ENCODE measurements around the gene STMN1.

The STMN1 gene

DNA sequence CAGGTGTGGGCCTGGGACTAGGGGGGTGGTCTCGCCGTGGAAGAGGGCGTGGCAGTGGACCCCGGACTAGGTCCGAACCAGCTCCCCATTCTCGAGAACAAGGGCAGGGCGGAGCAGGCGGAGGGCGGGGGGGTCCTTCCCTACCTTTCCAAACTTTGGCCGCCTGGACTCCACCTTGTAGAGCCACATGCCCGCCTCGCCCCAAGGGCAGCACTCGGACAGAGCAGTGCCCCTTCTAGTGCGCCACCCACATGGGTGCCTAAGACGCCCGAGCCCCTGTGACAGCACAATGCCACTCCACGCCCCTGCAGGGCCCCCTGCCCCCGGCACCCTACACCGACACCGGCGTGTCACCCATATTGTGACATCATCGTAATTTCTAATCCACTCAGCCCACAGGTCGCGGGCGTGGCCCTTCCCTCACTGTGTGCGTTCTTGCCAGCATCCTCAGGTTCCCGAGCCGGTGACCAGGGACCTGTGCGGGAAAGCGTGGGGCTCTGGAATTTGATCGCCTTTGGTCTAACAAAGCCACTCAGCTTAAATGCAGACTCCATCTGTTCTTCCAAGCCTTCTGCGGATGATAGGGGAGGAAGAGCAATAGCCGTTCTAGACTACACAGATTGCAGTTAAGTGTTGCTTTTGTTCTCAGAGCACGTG lies 553 bp upstream of the STMN1 start:
- peak overlapping the region in 1 of 2 donors; percentile 20 for H3K9ac ChIP-seq (ENCODE audit: low read length in 2 of 2)
- H3K27ac ChIP-seq (ENCODE audit: low read length): no peak overlapping the region
- no peaks in the 10 kb centered on the region for H3K27me3 ChIP-seq (ENCODE audit: control insufficient read depth in 1 of 2, insufficient read depth in 2 of 2, low read length in 2 of 2)
- H3K4me1 ChIP-seq (ENCODE audit: control insufficient read depth, insufficient read depth, low read length): peaks cover 11% of the 10 kb centered on the region
- H3K36me3 ChIP-seq (ENCODE audit: control insufficient read depth in 2 of 2, insufficient read depth in 2 of 2, low read length in 2 of 2): no peaks in the 10 kb centered on the region
- no peaks in the 10 kb centered on the region for H3K9me3 ChIP-seq (ENCODE audit: control insufficient read depth in 2 of 2, low read length in 2 of 2)
- peak overlapping the region; percentile 48 to 64 for H3K4me3 ChIP-seq (ENCODE audit: low read length in 2 of 2)

DNA sequence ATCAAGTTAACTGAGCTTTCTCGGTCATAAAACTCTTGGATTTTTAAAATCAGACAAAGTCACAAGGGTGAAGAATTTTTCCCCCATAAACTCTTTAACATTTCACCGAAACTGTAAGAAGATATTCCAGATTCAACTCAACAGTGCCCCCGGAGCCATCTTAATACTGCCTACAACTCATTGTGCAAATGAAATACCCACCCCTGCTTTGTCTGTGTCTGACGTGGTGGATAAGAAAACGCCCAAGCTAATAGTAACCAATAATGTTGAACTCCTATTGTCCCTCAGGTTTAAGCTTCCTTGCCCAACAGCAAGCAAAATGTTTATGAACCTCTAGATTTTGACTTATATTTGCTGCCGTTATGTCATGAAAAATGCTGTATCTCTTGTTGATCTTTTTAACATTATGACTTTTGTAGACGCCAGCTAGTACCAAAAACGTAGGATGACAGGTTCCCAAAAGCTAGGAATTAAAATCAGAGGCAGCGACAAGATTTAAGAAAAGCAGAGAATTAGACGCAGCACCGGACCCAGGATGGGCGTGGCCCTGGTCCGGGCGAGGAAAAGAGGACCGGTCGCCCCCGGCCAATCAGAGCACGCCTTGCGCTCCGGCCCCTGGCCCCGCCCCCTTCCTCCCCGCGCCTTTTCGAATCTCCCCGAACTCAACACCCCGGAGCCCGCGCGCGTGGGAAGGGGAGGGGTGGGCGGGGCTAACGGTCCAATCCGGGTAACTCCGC lies 1.1 kb downstream of the STMN1 start:
- no peaks in the 10 kb centered on the region for H3K9me3 ChIP-seq (ENCODE audit: control insufficient read depth in 2 of 2, low read length in 2 of 2)
- peaks cover 0 to 9% of the 10 kb centered on the region in 2 donors for H3K36me3 ChIP-seq (ENCODE audit: control insufficient read depth in 2 of 2, insufficient read depth in 2 of 2, low read length in 2 of 2)
- H3K4me3 ChIP-seq (ENCODE audit: low read length in 2 of 2): peak overlapping the region; percentile 64 to 89
- H3K9ac ChIP-seq (ENCODE audit: low read length in 2 of 2): peak overlapping the region; percentile 6 to 36
- peaks cover 11% of the 10 kb centered on the region for H3K4me1 ChIP-seq (ENCODE audit: control insufficient read depth, insufficient read depth, low read length)
- no peaks in the 10 kb centered on the region for H3K27me3 ChIP-seq (ENCODE audit: control insufficient read depth in 1 of 2, insufficient read depth in 2 of 2, low read length in 2 of 2)
- no peak overlapping the region for H3K27ac ChIP-seq (ENCODE audit: low read length)

DNA sequence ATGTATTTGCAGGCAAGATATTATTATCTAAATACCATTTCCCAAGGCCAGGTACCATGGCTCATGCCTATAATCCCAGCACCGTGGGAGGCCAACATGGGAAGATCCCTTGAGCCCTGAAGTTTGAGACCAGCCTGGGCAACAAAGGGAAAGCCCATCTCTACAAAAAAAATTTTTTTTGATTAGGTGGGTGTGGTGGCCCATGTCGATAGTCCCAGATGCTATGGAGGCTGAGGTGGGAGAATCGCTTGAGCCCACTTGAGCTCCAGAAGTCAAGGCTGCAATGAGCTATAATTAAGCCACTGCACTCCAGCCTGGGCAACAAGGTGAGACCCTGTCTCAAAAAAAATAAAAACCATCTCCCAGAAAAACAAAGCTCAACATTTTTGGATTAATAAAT lies 2.2 kb downstream of the STMN1 start:
- no peak overlapping the region for H3K9ac ChIP-seq (ENCODE audit: low read length in 2 of 2)
- peaks cover 0 to 12% of the 10 kb centered on the region in 2 donors for H3K36me3 ChIP-seq (ENCODE audit: control insufficient read depth in 2 of 2, insufficient read depth in 2 of 2, low read length in 2 of 2)
- no peak overlapping the region for H3K27ac ChIP-seq (ENCODE audit: low read length)

DNA sequence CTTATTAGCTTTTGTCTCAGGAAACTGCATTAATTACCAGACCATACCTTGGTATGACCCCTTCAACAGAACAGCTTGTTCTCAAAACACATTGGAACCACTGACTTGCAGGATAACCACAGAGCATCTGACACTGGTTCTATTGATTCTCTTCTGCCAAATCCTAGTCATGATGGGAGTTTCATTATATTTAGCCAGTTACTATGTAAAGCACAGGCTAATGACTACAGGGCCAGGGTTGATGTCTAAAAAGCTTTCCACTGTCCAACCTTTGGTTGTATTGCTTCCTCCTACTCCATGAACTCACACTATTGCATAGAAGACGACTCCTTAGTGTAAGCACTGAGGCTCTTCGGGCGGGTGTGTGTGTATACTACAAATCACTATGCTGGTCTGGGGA lies 3.8 kb downstream of the STMN1 start:
- H3K4me1 ChIP-seq (ENCODE audit: control insufficient read depth, insufficient read depth, low read length): peaks cover 11% of the 10 kb centered on the region
- peaks cover 0 to 13% of the 10 kb centered on the region in 2 donors for H3K36me3 ChIP-seq (ENCODE audit: control insufficient read depth in 2 of 2, insufficient read depth in 2 of 2, low read length in 2 of 2)
- H3K27me3 ChIP-seq (ENCODE audit: control insufficient read depth in 1 of 2, insufficient read depth in 2 of 2, low read length in 2 of 2): no peaks in the 10 kb centered on the region
- no peak overlapping the region for H3K4me3 ChIP-seq (ENCODE audit: low read length in 2 of 2)
- H3K27ac ChIP-seq (ENCODE audit: low read length): no peak overlapping the region
- no peaks in the 10 kb centered on the region for H3K9me3 ChIP-seq (ENCODE audit: control insufficient read depth in 2 of 2, low read length in 2 of 2)
- H3K9ac ChIP-seq (ENCODE audit: low read length in 2 of 2): no peak overlapping the region

More for the DNA sequence above, 2.2 kb downstream of the STMN1 start:
- Histone ChIP-seq H3K4me3 (ENCODE audit: low read length in 2 of 2) (no peak overlapping the region), H3K27me3 (ENCODE audit: control insufficient read depth in 1 of 2, insufficient read depth in 2 of 2, low read length in 2 of 2) (no peaks in the 10 kb centered on the region), H3K4me1 (ENCODE audit: control insufficient read depth, insufficient read depth, low read length) (peaks cover 11% of the 10 kb centered on the region), H3K9me3 (ENCODE audit: control insufficient read depth in 2 of 2, low read length in 2 of 2) (no peaks in the 10 kb centered on the region)

DNA sequence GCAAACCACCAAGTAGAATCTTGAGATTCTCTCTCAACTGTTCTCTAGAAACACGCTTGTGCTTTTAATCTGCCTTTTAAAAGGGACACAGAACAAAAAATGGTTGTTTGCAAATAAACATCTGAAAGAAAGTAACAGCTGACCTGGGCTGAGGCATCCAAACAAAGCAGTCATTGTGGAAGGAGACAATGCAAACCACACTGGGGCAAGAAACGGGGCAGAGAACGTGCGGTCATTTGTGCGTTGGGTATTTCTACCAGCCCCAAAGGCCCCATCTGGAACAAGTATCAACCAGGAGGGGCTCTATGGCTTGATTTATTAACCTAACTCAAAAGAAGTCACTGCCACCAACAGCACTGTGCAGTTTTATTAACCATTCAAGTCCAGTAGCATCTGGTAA lies 6.0 kb downstream of the STMN1 start:
- Histone ChIP-seq H3K9me3 (ENCODE audit: control insufficient read depth in 2 of 2, low read length in 2 of 2) (no peaks in the 10 kb centered on the region), H3K27ac (ENCODE audit: low read length) (no peak overlapping the region), H3K4me1 (ENCODE audit: control insufficient read depth, insufficient read depth, low read length) (peaks cover 7% of the 10 kb centered on the region), H3K36me3 (ENCODE audit: control insufficient read depth in 2 of 2, insufficient read depth in 2 of 2, low read length in 2 of 2) (peaks cover 0 to 13% of the 10 kb centered on the region in 2 donors), H3K9ac (ENCODE audit: low read length in 2 of 2) (no peak overlapping the region), H3K27me3 (ENCODE audit: control insufficient read depth in 1 of 2, insufficient read depth in 2 of 2, low read length in 2 of 2) (no peaks in the 10 kb centered on the region), H3K4me3 (ENCODE audit: low read length in 2 of 2) (no peak overlapping the region)

DNA sequence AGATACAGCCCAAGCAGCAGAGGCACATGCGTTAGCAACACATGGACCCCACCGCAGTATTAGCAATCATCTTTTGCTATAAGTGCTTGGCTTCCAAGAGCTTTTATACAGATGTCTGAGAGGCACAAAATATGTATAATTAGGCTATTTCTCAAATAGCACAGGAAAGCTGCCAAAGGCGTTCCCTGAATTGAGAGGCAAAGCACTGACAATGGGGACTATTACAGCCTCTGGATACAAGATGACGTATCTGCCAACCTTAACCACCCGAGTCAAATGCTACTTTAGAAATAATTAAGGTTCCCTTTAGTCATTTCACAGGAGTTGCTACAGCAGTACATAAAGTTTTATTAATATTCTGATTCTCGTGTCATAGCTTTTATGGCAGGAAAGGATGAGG lies 6.4 kb downstream of the STMN1 start:
- no peaks in the 10 kb centered on the region for H3K9me3 ChIP-seq (ENCODE audit: control insufficient read depth in 2 of 2, low read length in 2 of 2)
- H3K27ac ChIP-seq (ENCODE audit: low read length): no peak overlapping the region
- H3K4me1 ChIP-seq (ENCODE audit: control insufficient read depth, insufficient read depth, low read length): peaks cover 7% of the 10 kb centered on the region
- H3K4me3 ChIP-seq (ENCODE audit: low read length in 2 of 2): no peak overlapping the region
- H3K27me3 ChIP-seq (ENCODE audit: control insufficient read depth in 1 of 2, insufficient read depth in 2 of 2, low read length in 2 of 2): no peaks in the 10 kb centered on the region
- H3K9ac ChIP-seq (ENCODE audit: low read length in 2 of 2): no peak overlapping the region
- H3K36me3 ChIP-seq (ENCODE audit: control insufficient read depth in 2 of 2, insufficient read depth in 2 of 2, low read length in 2 of 2): peaks cover 0 to 13% of the 10 kb centered on the region in 2 donors

DNA sequence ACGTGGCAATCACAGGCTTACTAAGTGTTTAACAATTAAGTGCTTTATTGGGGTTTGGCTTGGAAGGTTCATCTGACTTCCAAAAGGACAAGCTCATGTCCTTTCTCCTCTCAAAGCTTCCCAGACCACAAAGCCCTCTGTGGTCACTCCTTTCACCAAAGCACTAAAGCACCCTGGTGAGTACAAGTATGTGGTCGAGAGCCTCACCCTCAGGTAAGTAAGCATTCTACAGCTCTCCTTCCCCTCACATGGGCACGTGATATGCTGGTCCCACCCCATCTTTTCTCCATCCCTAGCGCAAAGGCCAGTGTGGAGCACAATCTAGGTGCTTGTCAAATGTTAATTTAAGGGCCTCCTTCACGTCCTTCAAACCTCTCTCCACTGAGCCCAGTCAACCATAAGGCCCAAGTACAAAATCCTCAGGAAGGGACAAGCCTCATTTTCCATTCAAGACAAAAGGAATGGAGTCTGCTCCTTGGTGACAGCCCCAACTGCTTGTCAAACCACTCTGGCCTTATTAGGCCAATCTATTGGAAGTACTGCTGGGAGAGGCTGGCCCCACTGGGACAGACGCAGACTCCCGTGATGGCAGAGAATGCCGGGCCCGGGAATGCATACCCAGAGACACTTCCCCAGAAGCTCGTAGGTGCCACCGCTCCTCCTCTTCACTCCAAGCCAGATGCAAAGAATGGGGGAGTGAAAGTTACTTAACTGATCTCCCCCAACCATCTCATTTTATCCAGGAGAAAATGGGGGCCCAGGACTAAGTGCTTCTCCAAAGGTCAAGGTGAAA lies 7.8 kb downstream of the STMN1 start:
- H3K4me3 ChIP-seq (ENCODE audit: low read length in 2 of 2): no peak overlapping the region
- no peak overlapping the region for H3K9ac ChIP-seq (ENCODE audit: low read length in 2 of 2)
- no peaks in the 10 kb centered on the region for H3K9me3 ChIP-seq (ENCODE audit: control insufficient read depth in 2 of 2, low read length in 2 of 2)
- H3K4me1 ChIP-seq (ENCODE audit: control insufficient read depth, insufficient read depth, low read length): peaks cover 7% of the 10 kb centered on the region
- H3K27me3 ChIP-seq (ENCODE audit: control insufficient read depth in 1 of 2, insufficient read depth in 2 of 2, low read length in 2 of 2): no peaks in the 10 kb centered on the region
- H3K27ac ChIP-seq (ENCODE audit: low read length): no peak overlapping the region
- peaks cover 0 to 13% of the 10 kb centered on the region in 2 donors for H3K36me3 ChIP-seq (ENCODE audit: control insufficient read depth in 2 of 2, insufficient read depth in 2 of 2, low read length in 2 of 2)

DNA sequence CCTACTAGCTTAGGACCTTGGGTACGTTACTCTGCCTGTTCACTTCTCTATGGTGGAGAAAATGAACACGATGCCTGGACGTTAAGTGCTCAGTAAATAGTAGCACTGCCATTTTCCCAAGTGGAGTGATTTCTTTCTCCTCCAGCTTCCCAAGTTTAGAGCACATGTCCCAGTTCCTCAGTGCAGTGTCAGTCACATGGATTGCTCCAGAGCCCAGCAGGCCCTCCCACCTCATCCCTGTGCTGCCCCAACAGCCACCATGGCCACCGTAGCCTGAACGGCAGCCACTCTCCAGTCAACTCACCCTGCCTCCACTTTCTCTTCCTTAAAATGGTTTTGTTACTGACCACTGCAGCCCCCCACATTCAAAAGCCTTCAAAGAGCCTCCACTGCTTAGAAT lies 8.5 kb downstream of the STMN1 start:
- Histone ChIP-seq H3K9ac (ENCODE audit: low read length in 2 of 2) (no peak overlapping the region), H3K9me3 (ENCODE audit: control insufficient read depth in 2 of 2, low read length in 2 of 2) (no peaks in the 10 kb centered on the region), H3K27me3 (ENCODE audit: control insufficient read depth in 1 of 2, insufficient read depth in 2 of 2, low read length in 2 of 2) (no peaks in the 10 kb centered on the region), H3K36me3 (ENCODE audit: control insufficient read depth in 2 of 2, insufficient read depth in 2 of 2, low read length in 2 of 2) (peaks cover 0 to 13% of the 10 kb centered on the region in 2 donors), H3K4me3 (ENCODE audit: low read length in 2 of 2) (no peak overlapping the region), H3K27ac (ENCODE audit: low read length) (no peak overlapping the region), H3K4me1 (ENCODE audit: control insufficient read depth, insufficient read depth, low read length) (peaks cover 11% of the 10 kb centered on the region)

DNA sequence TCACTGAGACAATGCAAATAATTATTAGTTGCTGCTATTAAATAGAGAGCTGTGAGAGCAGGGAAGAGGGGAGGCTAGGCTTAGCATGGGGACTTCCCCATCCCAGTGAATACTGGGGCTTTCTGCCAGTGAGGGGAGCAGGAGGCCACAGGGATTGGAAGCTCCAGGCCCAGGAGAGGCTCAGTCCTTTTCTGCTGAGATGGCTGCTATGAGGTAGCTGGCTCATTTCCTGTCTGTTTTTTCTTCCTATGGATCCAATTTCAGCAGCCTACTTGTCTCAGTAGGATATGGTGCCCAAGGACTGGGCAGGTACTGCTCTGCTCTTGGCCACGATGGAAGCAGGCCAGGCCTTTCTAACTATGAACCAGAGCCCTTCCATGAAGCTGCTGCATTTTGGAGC lies 10.0 kb downstream of the STMN1 start:
- Histone ChIP-seq H3K27ac (ENCODE audit: low read length) (no peak overlapping the region), H3K4me3 (ENCODE audit: low read length in 2 of 2) (no peak overlapping the region), H3K9ac (ENCODE audit: low read length in 2 of 2) (no peak overlapping the region), H3K36me3 (ENCODE audit: control insufficient read depth in 2 of 2, insufficient read depth in 2 of 2, low read length in 2 of 2) (peaks cover 0 to 13% of the 10 kb centered on the region in 2 donors), H3K4me1 (ENCODE audit: control insufficient read depth, insufficient read depth, low read length) (peaks cover 17% of the 10 kb centered on the region), H3K27me3 (ENCODE audit: control insufficient read depth in 1 of 2, insufficient read depth in 2 of 2, low read length in 2 of 2) (no peaks in the 10 kb centered on the region), H3K9me3 (ENCODE audit: control insufficient read depth in 2 of 2, low read length in 2 of 2) (no peaks in the 10 kb centered on the region)

DNA sequence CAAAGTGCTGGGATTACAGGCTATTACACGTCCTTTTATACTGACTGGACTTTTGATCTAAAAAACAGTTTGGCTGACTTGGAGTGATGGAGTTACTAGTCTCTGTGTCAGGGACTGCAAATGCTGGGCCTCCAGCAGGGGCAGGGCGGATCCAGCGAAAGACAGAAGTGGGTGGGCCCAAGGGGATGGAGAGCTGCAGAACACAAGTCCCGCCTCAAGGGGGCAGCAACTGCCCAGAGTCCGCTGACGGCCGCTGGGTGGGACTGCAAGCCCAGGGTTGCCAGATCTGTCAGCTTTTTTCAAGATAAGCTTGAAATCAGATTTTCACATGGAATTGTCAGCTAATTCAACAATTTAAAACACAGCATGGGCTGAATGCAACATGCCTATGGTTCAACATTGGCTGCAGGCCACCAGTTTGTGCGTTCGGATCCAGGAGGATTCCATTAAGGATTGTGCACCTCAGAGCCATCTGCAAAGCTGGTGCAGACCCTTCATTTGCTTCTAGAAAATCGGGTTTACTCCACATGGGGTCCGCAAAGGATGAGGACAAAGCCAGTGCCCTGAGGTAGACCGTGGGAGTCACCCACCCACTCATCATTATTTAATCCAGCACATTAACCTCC lies 10.7 kb downstream of the STMN1 start:
- Histone ChIP-seq H3K4me3 (ENCODE audit: low read length in 2 of 2) (peak overlapping the region; percentile 54 to 71), H3K27me3 (ENCODE audit: control insufficient read depth in 1 of 2, insufficient read depth in 2 of 2, low read length in 2 of 2) (no peaks in the 10 kb centered on the region), H3K9me3 (ENCODE audit: control insufficient read depth in 2 of 2, low read length in 2 of 2) (no peaks in the 10 kb centered on the region), H3K9ac (ENCODE audit: low read length in 2 of 2) (peak overlapping the region in 1 of 2 donors; percentile 21), H3K4me1 (ENCODE audit: control insufficient read depth, insufficient read depth, low read length) (peaks cover 17% of the 10 kb centered on the region), H3K36me3 (ENCODE audit: control insufficient read depth in 2 of 2, insufficient read depth in 2 of 2, low read length in 2 of 2) (peaks cover 0 to 8% of the 10 kb centered on the region in 2 donors), H3K27ac (ENCODE audit: low read length) (no peak overlapping the region)
